Measurements from ENCODE around the gene FANCC.

FANCC gene

DNA sequence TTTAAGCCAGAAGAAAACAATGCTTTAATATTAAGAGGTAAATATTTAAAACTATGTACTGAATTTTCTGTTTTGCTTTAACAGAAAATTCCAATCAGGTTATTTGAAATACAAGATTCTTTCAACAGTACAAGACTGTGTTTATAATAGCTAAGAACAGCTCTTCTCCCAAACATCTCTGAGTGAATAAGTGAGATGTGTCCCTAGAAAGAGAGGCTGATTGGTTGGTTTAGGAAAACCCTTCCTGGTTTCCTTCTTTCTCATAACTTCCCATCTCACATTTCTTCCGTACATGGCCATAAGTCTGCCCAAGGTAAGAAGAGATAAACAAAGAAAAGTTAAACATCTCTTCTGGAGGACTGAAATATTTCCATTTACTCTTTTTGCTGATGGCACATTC, 145.9 kb downstream of the FANCC start:
- Mint-ChIP-seq H3K27me3 (ENCODE audit: low read depth) (no peaks in the 10 kb centered on the region), H3K27ac (peak overlapping the region in 1 of 3 experiments; percentile 61)
- TF ChIP-seq CTCF (IDR thresholded peaks at IDR 0.05; ENCODE audit: unreplicated experiment in 3 of 3): no peak

DNA sequence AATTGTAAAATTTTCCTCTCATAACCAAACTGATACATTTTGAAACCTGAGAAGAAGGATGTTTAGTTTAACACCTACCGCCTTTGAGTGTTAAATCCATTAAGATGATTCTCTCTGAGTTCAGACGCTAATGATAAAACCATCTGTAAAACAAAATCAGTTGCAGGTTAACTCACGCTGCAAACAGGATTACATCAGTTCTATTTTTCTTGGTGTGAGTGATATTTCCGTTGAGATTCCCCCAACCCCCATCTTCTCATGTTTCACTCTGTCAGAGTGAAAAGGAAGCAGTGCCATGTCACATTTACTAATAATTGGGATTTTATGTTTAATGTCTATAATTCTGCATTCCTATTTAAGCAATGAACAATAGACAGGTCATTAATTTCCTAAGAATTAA, 146.5 kb downstream of the FANCC start:
- Mint-ChIP-seq H3K9me3 (peaks cover 21% of the 10 kb centered on the region), H3K4me3 (no peak overlapping the region), H3K27me3 (ENCODE audit: low read depth) (no peaks in the 10 kb centered on the region), H3K36me3 (ENCODE audit: low read depth) (peaks cover 40% of the 10 kb centered on the region), H3K4me1 (peaks cover 23% of the 10 kb centered on the region), H3K27ac (peak overlapping the region in 2 of 3 experiments; percentile 46 to 59)
- no peak for TF ChIP-seq CTCF (IDR thresholded peaks at IDR 0.05; ENCODE audit: unreplicated experiment in 3 of 3)

More for the DNA sequence above, 145.9 kb downstream of the FANCC start:
- H3K4me1 Mint-ChIP-seq: peaks cover 28% of the 10 kb centered on the region
- H3K4me3 Mint-ChIP-seq: no peak overlapping the region
- H3K36me3 Mint-ChIP-seq (ENCODE audit: low read depth): peaks cover 35% of the 10 kb centered on the region
- H3K9me3 Mint-ChIP-seq: peaks cover 16% of the 10 kb centered on the region

DNA sequence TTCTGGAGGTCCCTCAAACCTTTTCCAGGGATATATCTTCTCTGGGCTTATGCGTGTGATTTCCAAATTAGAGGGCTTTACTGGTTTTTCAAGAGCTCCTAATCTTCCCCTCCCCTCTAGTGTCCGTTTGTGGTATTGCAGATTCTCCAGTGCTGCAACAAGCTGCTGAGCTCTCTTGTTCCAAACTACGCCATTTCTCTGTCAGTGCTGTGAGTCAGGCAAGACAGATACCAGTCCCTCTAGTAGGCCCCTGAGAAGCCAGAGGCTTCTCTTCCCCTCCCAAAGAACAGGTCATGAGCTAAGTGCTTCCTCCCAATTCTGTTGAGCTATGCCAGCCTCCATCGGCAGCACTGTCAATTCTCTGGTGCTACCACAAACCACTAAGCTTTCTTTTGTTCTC, 149.5 kb downstream of the FANCC start:
- Mint-ChIP-seq H3K4me1 (peaks cover 15% of the 10 kb centered on the region), H3K4me3 (no peak overlapping the region)

GRCh38 chr9:95165004-95165403, 152.5 kb downstream of the FANCC start:
- Mint-ChIP-seq H3K27me3 (ENCODE audit: low read depth) (no peaks in the 10 kb centered on the region), H3K4me3 (no peak overlapping the region), H3K36me3 (ENCODE audit: low read depth) (peaks cover 83% of the 10 kb centered on the region), H3K9me3 (peaks cover 48% of the 10 kb centered on the region), H3K27ac (no peak overlapping the region), H3K4me1 (no peaks in the 10 kb centered on the region)
- no peak for TF ChIP-seq CTCF (IDR thresholded peaks at IDR 0.05; ENCODE audit: unreplicated experiment in 3 of 3)

More for the DNA sequence above, 149.5 kb downstream of the FANCC start:
- Mint-ChIP-seq H3K36me3 (ENCODE audit: low read depth) (peaks cover 65% of the 10 kb centered on the region), H3K27me3 (ENCODE audit: low read depth) (no peaks in the 10 kb centered on the region), H3K27ac (no peak overlapping the region), H3K9me3 (peaks cover 41% of the 10 kb centered on the region)
- TF ChIP-seq CTCF (IDR thresholded peaks at IDR 0.05; ENCODE audit: unreplicated experiment in 3 of 3): peak; percentile 37 to 58 (median 52)

DNA sequence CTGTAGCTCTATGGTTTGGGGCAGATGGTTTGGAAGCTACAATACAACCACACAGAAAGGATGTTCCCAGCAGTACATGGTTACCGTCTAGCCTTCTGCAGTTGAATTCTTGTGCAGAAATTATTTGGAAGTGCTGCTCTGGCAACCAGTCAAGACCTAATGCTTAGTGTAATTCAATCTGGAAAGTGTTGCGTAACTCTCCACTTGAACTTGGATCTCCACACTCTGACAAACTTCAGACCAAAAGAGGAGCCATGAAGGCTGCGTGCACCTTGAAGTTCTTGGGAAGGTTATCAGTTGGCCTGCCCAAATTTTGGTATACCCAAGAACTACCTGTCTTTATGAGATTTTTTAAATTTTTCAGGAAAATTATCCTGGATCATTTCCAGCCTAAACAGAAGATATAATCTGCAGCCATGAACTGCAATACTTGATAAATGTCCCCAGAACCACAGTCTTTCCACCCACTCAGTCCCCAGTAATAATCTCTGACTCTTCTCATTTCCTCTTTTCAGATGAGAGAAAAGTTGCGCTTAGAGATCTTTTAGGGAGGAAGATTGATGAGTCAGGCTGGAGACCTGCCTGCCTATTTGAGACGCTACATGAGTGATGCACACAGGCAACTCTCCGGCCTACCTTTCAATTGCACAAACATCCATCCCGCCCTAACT, 159.9 kb downstream of the FANCC start:
- H3K9me3 Mint-ChIP-seq: peaks cover 11% of the 10 kb centered on the region
- H3K27me3 Mint-ChIP-seq (ENCODE audit: low read depth): no peaks in the 10 kb centered on the region
- H3K27ac Mint-ChIP-seq: peak overlapping the region in 2 of 3 experiments; percentile 64 to 80
- TF ChIP-seq CTCF (IDR thresholded peaks at IDR 0.05; ENCODE audit: unreplicated experiment in 3 of 3): no peak
- peaks cover 23% of the 10 kb centered on the region for H3K4me1 Mint-ChIP-seq
- H3K36me3 Mint-ChIP-seq (ENCODE audit: low read depth): peaks cover 31% of the 10 kb centered on the region
- no peak overlapping the region for H3K4me3 Mint-ChIP-seq

DNA sequence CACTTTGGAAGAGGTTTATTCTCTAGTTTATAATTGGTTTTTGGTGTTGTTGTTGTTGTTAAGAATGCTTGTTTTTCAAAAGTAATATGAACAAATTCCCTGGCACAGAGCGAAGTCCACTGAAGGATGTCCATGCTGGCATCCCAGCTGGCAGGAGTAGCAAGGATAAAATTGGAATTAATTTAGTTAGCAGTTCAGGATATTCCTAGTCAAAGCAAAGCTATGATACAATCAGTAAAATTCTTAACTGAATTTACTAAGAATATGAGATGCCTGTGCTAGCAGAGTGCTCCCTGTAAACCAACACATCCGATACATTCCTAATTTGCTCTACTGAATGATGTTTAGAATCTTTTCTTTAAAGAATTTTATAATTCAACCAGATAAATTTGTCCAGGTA, 161.4 kb downstream of the FANCC start:
- no peak for TF ChIP-seq CTCF (IDR thresholded peaks at IDR 0.05; ENCODE audit: unreplicated experiment in 3 of 3)
- Mint-ChIP-seq H3K4me3 (no peak overlapping the region), H3K27ac (no peak overlapping the region), H3K9me3 (peaks cover 7% of the 10 kb centered on the region), H3K4me1 (peaks cover 23% of the 10 kb centered on the region), H3K36me3 (ENCODE audit: low read depth) (peaks cover 27% of the 10 kb centered on the region), H3K27me3 (ENCODE audit: low read depth) (no peaks in the 10 kb centered on the region)

All from nephron (organoid).